Endodermal cell (in vitro differentiated cells): ENCODE data around the gene DGKB. TPM values are rescaled to one million over a fixed set of nuclear protein-coding genes. Genes with fewer than 3 reads are reported as not detected.

Experiments used
- DNase-seq: peaks from one replicate; pipeline ENCODE4 v3.0.0-alpha.2; 2017
- H3K27ac ChIP-seq: 2 replicates; pipeline ENCODE4 v1.5.1; 2013; ENCODE audit warnings: mild to moderate bottlenecking, low read depth, low read length, moderate library complexity
- H3K27me3 ChIP-seq: 2 replicates; pipeline ENCODE4 v1.6.1; 2013; ENCODE audit warnings: mild to moderate bottlenecking, low read length, moderate library complexity; ENCODE audit not compliant: insufficient read depth, control insufficient read depth, poor library complexity, severe bottlenecking
- H3K36me3 ChIP-seq: 2 replicates; pipeline ENCODE4 v1.7.0; 2013; ENCODE audit warnings: mild to moderate bottlenecking, low read length, moderate library complexity; ENCODE audit not compliant: control insufficient read depth, insufficient read depth
- H3K4me1 ChIP-seq: one replicate; pipeline ENCODE4 v1.7.0; 2013; ENCODE audit warnings: low read length; ENCODE audit not compliant: control insufficient read depth, insufficient read depth
- H3K4me3 ChIP-seq: 2 replicates; pipeline ENCODE4 v1.5.1; 2013; ENCODE audit warnings: mild to moderate bottlenecking, low read length, moderate library complexity
- H3K9ac ChIP-seq: 2 replicates; pipeline ENCODE4 v1.6.1; 2013; ENCODE audit warnings: mild to moderate bottlenecking, low read length, moderate library complexity; ENCODE audit not compliant: poor library complexity, severe bottlenecking; ENCODE audit errors: extremely low read depth
- H3K9me3 ChIP-seq: 2 replicates; pipeline ENCODE4 v1.6.1; 2013; ENCODE audit warnings: mild to moderate bottlenecking, low read length, moderate library complexity; ENCODE audit not compliant: control insufficient read depth
- H3K27ac Mint-ChIP-seq: 2 replicates; pipeline ENCODE4 v1.8.0; 2020; ENCODE audit warnings: mixed read lengths
- H3K27me3 Mint-ChIP-seq: 2 replicates; pipeline ENCODE4 v1.8.0; 2021; ENCODE audit warnings: mild to moderate bottlenecking, mixed read lengths; ENCODE audit not compliant: insufficient read depth
- H3K36me3 Mint-ChIP-seq: 2 replicates; pipeline ENCODE4 v1.8.0; 2020; ENCODE audit warnings: low read depth, mixed read lengths
- H3K4me1 Mint-ChIP-seq: 2 replicates; pipeline ENCODE4 v1.8.0; 2020; ENCODE audit warnings: mixed read lengths
- H3K4me3 Mint-ChIP-seq: 2 replicates; pipeline ENCODE4 v1.8.0; 2020; ENCODE audit warnings: mild to moderate bottlenecking, moderate library complexity, mixed read lengths
- H3K9me3 Mint-ChIP-seq: 2 replicates; pipeline ENCODE4 v1.8.0; 2020; ENCODE audit warnings: mild to moderate bottlenecking, mixed read lengths
- WGBS, 2 experiments: methylation state at CpG; one replicate each; pipeline versions ENCODE4 v1.1.5 to v1.1.7; 2013; ENCODE audit warnings: missing lambda C conversion rate in 2 of 2, mixed read lengths in 1 of 2; ENCODE audit not compliant: insufficient coverage in 1 of 2, insufficient read length in 1 of 2; 5-methylcytosine and 5-hydroxymethylcytosine counted together
- total RNA-seq, 2 donors: library from RNA; stranded (reverse); fragmentation: NEBNext Ultra II Directional in 1 of 2; extraction: Animal tissue kit (Norgen Biotek cat#: 25700) in 1 of 2; gene quantifications; 2 replicates in 1 of 2; 3 replicates in 1 of 2; pipeline ENCODE4 v1.2.1, GENCODE V29; 2021
- TF ChIP-seq, protein P1 (sequence below): fragments of 200-600 bp; sonication (generic); conservative IDR thresholded peaks from 2 replicates; pipeline ENCODE4 v1.5.0; 2021; ENCODE audit warnings: antibody characterized with exemption, mild to moderate bottlenecking

The DGKB gene
- total RNA-seq, 2 donors from 2014 or later, result 5.1 to 5.2 TPM

- H3K9ac ChIP-seq, result no peak overlapping the region
- no peak overlapping the region for H3K4me3 Mint-ChIP-seq
- WGBS, 2 experiments, result 86% methylated on average over 2 of the region's 2 CpGs; no CpG with 5 or more reads in 1 of the 2 experiments
Measured at GRCh38 chr7:14767716-14768425, 134.7 kb downstream of the DGKB start.

DNA sequence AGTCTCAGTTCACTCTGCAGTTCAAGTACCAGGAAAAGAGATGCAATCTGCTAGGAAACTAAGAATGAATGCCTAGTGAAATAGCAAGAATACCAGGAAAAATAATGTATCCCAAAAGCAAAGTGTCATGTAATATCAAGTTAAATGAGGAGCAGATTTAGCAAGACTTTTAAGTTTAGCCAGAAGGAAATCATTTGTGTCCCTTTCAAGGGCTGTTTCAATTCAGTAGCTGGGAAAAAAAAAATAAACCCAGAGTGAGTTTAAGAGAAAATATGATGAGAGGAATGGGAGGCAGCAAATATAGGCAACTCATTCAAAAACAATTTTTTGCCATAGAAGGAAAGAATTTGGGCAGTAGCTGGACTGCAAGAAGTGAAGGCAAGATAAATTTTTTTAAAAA, 135.8 kb downstream of the DGKB start:
- H3K4me1 ChIP-seq, result peaks cover 12% of the 10 kb centered on the region
- no peaks in the 10 kb centered on the region for H3K9me3 Mint-ChIP-seq
- no peak overlapping the region for H3K9ac ChIP-seq
- no peak for DNase-seq
- no peak overlapping the region for H3K27ac Mint-ChIP-seq
- no peaks in the 10 kb centered on the region for H3K9me3 ChIP-seq
- peaks cover 25% of the 10 kb centered on the region for H3K4me1 Mint-ChIP-seq
- H3K27me3 ChIP-seq, result no peaks in the 10 kb centered on the region
- H3K4me3 Mint-ChIP-seq, result no peak overlapping the region
- H3K36me3 Mint-ChIP-seq, result no peaks in the 10 kb centered on the region
- no peak overlapping the region for H3K27ac ChIP-seq
- no peak overlapping the region for H3K4me3 ChIP-seq
- H3K36me3 ChIP-seq, result no peaks in the 10 kb centered on the region
- TF ChIP-seq, protein P1, sequence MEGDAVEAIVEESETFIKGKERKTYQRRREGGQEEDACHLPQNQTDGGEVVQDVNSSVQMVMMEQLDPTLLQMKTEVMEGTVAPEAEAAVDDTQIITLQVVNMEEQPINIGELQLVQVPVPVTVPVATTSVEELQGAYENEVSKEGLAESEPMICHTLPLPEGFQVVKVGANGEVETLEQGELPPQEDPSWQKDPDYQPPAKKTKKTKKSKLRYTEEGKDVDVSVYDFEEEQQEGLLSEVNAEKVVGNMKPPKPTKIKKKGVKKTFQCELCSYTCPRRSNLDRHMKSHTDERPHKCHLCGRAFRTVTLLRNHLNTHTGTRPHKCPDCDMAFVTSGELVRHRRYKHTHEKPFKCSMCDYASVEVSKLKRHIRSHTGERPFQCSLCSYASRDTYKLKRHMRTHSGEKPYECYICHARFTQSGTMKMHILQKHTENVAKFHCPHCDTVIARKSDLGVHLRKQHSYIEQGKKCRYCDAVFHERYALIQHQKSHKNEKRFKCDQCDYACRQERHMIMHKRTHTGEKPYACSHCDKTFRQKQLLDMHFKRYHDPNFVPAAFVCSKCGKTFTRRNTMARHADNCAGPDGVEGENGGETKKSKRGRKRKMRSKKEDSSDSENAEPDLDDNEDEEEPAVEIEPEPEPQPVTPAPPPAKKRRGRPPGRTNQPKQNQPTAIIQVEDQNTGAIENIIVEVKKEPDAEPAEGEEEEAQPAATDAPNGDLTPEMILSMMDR, result no peak
- no peaks in the 10 kb centered on the region for H3K27me3 Mint-ChIP-seq

More at GRCh38 chr7:14767716-14768425, 134.7 kb downstream of the DGKB start:
- no peak overlapping the region for H3K4me3 ChIP-seq
- no peak for DNase-seq
- TF ChIP-seq, protein P1, result no peak
- peaks cover 15% of the 10 kb centered on the region for H3K4me1 ChIP-seq
- Mint-ChIP-seq H3K4me1 (peaks cover 27% of the 10 kb centered on the region), H3K27ac (no peak overlapping the region), H3K36me3 (no peaks in the 10 kb centered on the region), H3K27me3 (no peaks in the 10 kb centered on the region), H3K9me3 (no peaks in the 10 kb centered on the region)
- no peaks in the 10 kb centered on the region for H3K36me3 ChIP-seq
- no peak overlapping the region for H3K27ac ChIP-seq
- H3K9me3 ChIP-seq, result no peaks in the 10 kb centered on the region
- no peaks in the 10 kb centered on the region for H3K27me3 ChIP-seq

DNA sequence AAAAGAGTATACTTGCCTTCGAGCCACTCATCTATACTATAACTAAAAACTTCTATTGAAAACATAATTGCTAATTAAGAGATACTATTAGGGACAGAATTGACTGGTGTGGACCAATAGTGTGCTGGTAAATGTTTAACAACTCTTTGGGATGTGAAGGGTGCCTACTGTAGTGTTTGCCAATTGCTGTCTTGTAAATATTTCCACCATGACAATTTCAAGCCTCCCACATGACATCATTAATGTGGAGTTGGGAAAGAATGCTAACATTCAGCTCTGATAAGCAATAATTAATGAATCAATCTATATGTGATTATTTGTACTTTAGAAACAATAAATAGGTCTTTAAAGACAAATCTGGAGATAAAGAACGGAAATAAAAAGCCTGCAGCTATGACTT, 136.8 kb downstream of the DGKB start:
- Histone ChIP-seq H3K36me3 (no peaks in the 10 kb centered on the region), H3K9ac (no peak overlapping the region), H3K27me3 (no peaks in the 10 kb centered on the region), H3K9me3 (no peaks in the 10 kb centered on the region), H3K4me1 (peaks cover 5% of the 10 kb centered on the region), H3K4me3 (no peak overlapping the region), H3K27ac (no peak overlapping the region)
- Mint-ChIP-seq H3K27me3 (no peaks in the 10 kb centered on the region), H3K27ac (no peak overlapping the region), H3K9me3 (no peaks in the 10 kb centered on the region), H3K4me1 (peaks cover 20% of the 10 kb centered on the region), H3K36me3 (no peaks in the 10 kb centered on the region), H3K4me3 (no peak overlapping the region)
- WGBS, 2 experiments, result 88% methylated on average over 1 of the region's 2 CpGs; no CpG with 5 or more reads in 1 of the 2 experiments
- DNase-seq, result no peak
- TF ChIP-seq, protein P1, result no peak
